ENCODE results near the gene TMEM132C.

Gene TMEM132C

GRCh38 chr12:128712622-128713021 is 445.7 kb downstream of the TMEM132C start:
- DNase-seq (ENCODE audit: low read depth), result no peak

- no peak for DNase-seq (ENCODE audit: low read depth)
Observed at GRCh38 chr12:128715485-128715884, 448.5 kb downstream of the TMEM132C start.

GRCh38 chr12:128724468-128725046 is 457.6 kb downstream of the TMEM132C start:
- DNase-seq (ENCODE audit: low read depth), result no peak

- no peak for DNase-seq (ENCODE audit: low read depth)
Observed at GRCh38 chr12:128726886-128727285, 459.9 kb downstream of the TMEM132C start.

GRCh38 chr12:128727461-128727860 is 460.5 kb downstream of the TMEM132C start:
- DNase-seq (ENCODE audit: low read depth), result no peak

GRCh38 chr12:128727999-128728398 is 461.0 kb downstream of the TMEM132C start:
- no peak for DNase-seq (ENCODE audit: low read depth)

GRCh38 chr12:128729628-128730121 is 462.7 kb downstream of the TMEM132C start:
- no peak for DNase-seq (ENCODE audit: low read depth)

GRCh38 chr12:128734371-128734770 is 467.4 kb downstream of the TMEM132C start:
- DNase-seq (ENCODE audit: low read depth), result no peak

GRCh38 chr12:128737292-128737966 is 470.5 kb downstream of the TMEM132C start:
- no peak for DNase-seq (ENCODE audit: low read depth)

GRCh38 chr12:128743916-128744315 is 476.9 kb downstream of the TMEM132C start:
- no peak for DNase-seq (ENCODE audit: low read depth)

GRCh38 chr12:128745772-128746689 is 479.1 kb downstream of the TMEM132C start:
- no peak for DNase-seq (ENCODE audit: low read depth)

GRCh38 chr12:128747441-128747840 is 480.5 kb downstream of the TMEM132C start:
- no peak for DNase-seq (ENCODE audit: low read depth)

- no peak for DNase-seq (ENCODE audit: low read depth)
Observed at GRCh38 chr12:128752386-128752785, 485.4 kb downstream of the TMEM132C start.

- DNase-seq (ENCODE audit: low read depth), result no peak
Observed at GRCh38 chr12:128753438-128753837, 486.5 kb downstream of the TMEM132C start.

- no peak for DNase-seq (ENCODE audit: low read depth)
Observed at GRCh38 chr12:128754275-128754674, 487.3 kb downstream of the TMEM132C start.

- DNase-seq (ENCODE audit: low read depth), result no peak
Observed at GRCh38 chr12:128755566-128755965, 488.6 kb downstream of the TMEM132C start.

All from activated T-helper 9 cell treated with anti-CD3 and anti-CD28 coated beads, Interleukin-2, amount 50 U/mL, for 16 hours (primary cell).